ENCODE measurements around the gene NUP188. TPM values are rescaled to one million over a fixed set of nuclear protein-coding genes. Genes with fewer than 3 reads are reported as not detected.

The NUP188 gene
- polyA plus RNA-seq, 1 donor from 2014 or later, result 24.0 TPM

DNA sequence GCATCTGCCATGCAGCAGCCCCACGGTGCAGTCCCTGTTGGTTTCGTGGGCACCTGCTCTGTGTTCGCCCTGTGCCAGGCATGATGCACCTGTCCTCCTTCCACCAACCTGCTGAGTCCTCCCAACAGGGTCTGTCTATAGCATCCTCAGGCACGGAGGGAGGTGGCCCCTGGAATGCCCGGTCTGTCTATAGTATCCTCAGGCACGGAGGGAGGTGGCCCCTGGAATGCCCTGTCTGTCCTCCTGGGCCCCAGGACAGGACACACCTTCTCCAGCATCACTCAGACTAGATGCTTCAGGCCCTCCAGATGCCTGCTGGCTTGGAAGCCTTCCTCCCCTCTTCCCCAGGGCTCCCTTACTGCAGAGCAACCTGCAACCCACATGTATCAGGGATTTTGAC lies 36.6 kb upstream of the NUP188 start:
- no peaks in the 10 kb centered on the region for H3K27me3 ChIP-seq (ENCODE audit: insufficient read depth, low read depth, low read length)
- H3K4me3 ChIP-seq (ENCODE audit: low read length), result no peak overlapping the region
- no peak overlapping the region for H3K4me2 ChIP-seq (ENCODE audit: low read length)
- H3K27ac ChIP-seq (ENCODE audit: low read length), result no peak overlapping the region
- no peak overlapping the region for H2AFZ ChIP-seq (ENCODE audit: low read depth, low read length)
- H3K79me2 ChIP-seq (replicated peaks; ENCODE audit: insufficient read depth, low read length), result peaks cover 4% of the 10 kb centered on the region
- H3K9ac ChIP-seq (ENCODE audit: low read length), result no peak overlapping the region
- no peaks in the 10 kb centered on the region for H3F3A ChIP-seq (ENCODE audit: insufficient read depth, low read length, poor library complexity, severe bottlenecking)
- no peaks in the 10 kb centered on the region for H3K9me3 ChIP-seq (ENCODE audit: low read length)
- no peaks in the 10 kb centered on the region for H3K9me2 ChIP-seq (ENCODE audit: insufficient read depth, low read length)
- peaks cover 6% of the 10 kb centered on the region for H3K36me3 ChIP-seq (ENCODE audit: insufficient read depth, low read length)
- no peaks in the 10 kb centered on the region for H4K20me1 ChIP-seq (ENCODE audit: insufficient read depth)
- TF ChIP-seq, protein P1, sequence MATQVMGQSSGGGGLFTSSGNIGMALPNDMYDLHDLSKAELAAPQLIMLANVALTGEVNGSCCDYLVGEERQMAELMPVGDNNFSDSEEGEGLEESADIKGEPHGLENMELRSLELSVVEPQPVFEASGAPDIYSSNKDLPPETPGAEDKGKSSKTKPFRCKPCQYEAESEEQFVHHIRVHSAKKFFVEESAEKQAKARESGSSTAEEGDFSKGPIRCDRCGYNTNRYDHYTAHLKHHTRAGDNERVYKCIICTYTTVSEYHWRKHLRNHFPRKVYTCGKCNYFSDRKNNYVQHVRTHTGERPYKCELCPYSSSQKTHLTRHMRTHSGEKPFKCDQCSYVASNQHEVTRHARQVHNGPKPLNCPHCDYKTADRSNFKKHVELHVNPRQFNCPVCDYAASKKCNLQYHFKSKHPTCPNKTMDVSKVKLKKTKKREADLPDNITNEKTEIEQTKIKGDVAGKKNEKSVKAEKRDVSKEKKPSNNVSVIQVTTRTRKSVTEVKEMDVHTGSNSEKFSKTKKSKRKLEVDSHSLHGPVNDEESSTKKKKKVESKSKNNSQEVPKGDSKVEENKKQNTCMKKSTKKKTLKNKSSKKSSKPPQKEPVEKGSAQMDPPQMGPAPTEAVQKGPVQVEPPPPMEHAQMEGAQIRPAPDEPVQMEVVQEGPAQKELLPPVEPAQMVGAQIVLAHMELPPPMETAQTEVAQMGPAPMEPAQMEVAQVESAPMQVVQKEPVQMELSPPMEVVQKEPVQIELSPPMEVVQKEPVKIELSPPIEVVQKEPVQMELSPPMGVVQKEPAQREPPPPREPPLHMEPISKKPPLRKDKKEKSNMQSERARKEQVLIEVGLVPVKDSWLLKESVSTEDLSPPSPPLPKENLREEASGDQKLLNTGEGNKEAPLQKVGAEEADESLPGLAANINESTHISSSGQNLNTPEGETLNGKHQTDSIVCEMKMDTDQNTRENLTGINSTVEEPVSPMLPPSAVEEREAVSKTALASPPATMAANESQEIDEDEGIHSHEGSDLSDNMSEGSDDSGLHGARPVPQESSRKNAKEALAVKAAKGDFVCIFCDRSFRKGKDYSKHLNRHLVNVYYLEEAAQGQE (IDR thresholded peaks at IDR 0.05; ENCODE audit: borderline replicate concordance), result no peak
- no peak for TF ChIP-seq TAF1 (IDR thresholded peaks at IDR 0.05; ENCODE audit: low read depth)
- TF ChIP-seq EP300 (conservative IDR thresholded peaks at IDR 0.05; ENCODE audit: poor library complexity, severe bottlenecking), result no peak
- TF ChIP-seq, protein P2, sequence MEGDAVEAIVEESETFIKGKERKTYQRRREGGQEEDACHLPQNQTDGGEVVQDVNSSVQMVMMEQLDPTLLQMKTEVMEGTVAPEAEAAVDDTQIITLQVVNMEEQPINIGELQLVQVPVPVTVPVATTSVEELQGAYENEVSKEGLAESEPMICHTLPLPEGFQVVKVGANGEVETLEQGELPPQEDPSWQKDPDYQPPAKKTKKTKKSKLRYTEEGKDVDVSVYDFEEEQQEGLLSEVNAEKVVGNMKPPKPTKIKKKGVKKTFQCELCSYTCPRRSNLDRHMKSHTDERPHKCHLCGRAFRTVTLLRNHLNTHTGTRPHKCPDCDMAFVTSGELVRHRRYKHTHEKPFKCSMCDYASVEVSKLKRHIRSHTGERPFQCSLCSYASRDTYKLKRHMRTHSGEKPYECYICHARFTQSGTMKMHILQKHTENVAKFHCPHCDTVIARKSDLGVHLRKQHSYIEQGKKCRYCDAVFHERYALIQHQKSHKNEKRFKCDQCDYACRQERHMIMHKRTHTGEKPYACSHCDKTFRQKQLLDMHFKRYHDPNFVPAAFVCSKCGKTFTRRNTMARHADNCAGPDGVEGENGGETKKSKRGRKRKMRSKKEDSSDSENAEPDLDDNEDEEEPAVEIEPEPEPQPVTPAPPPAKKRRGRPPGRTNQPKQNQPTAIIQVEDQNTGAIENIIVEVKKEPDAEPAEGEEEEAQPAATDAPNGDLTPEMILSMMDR (IDR thresholded peaks at IDR 0.05; ENCODE audit: poor library complexity, severe bottlenecking), result no peak
- no peak for TF ChIP-seq RAD21 (conservative IDR thresholded peaks at IDR 0.05)
- no peak for TF ChIP-seq SMC3 (conservative IDR thresholded peaks at IDR 0.05; ENCODE audit: poor library complexity)
- no peak for TF ChIP-seq EZH2 (IDR thresholded peaks at IDR 0.05; ENCODE audit: borderline replicate concordance, insufficient read depth, low read length, poor library complexity, severe bottlenecking)
- no peak for TF ChIP-seq MXI1 (conservative IDR thresholded peaks at IDR 0.05; ENCODE audit: poor library complexity, severe bottlenecking)
- no peak for TF ChIP-seq POLR2AphosphoS5 (IDR thresholded peaks at IDR 0.05)

- no peaks in the 10 kb centered on the region for H3F3A ChIP-seq (ENCODE audit: insufficient read depth, low read length, poor library complexity, severe bottlenecking)
- H3K9ac ChIP-seq (ENCODE audit: low read length), result no peak overlapping the region
- H3K4me2 ChIP-seq (ENCODE audit: low read length), result no peak overlapping the region
- no peaks in the 10 kb centered on the region for H3K9me2 ChIP-seq (ENCODE audit: insufficient read depth, low read length)
- no peaks in the 10 kb centered on the region for H4K20me1 ChIP-seq (ENCODE audit: insufficient read depth)
- H3K27me3 ChIP-seq (ENCODE audit: insufficient read depth, low read depth, low read length), result no peaks in the 10 kb centered on the region
- no peak for TF ChIP-seq SMC3 (conservative IDR thresholded peaks at IDR 0.05; ENCODE audit: poor library complexity)
- TF ChIP-seq EZH2 (IDR thresholded peaks at IDR 0.05; ENCODE audit: borderline replicate concordance, insufficient read depth, low read length, poor library complexity, severe bottlenecking), result no peak
- TF ChIP-seq EP300 (conservative IDR thresholded peaks at IDR 0.05; ENCODE audit: poor library complexity, severe bottlenecking), result no peak
- TF ChIP-seq POLR2AphosphoS5 (IDR thresholded peaks at IDR 0.05), result no peak
- TF ChIP-seq RAD21 (conservative IDR thresholded peaks at IDR 0.05), result no peak
- TF ChIP-seq, protein P2 (IDR thresholded peaks at IDR 0.05; ENCODE audit: poor library complexity, severe bottlenecking), result no peak
- no peak for TF ChIP-seq TAF1 (IDR thresholded peaks at IDR 0.05; ENCODE audit: low read depth)
- TF ChIP-seq, protein P1 (IDR thresholded peaks at IDR 0.05; ENCODE audit: borderline replicate concordance), result no peak
- no peak for TF ChIP-seq MXI1 (conservative IDR thresholded peaks at IDR 0.05; ENCODE audit: poor library complexity, severe bottlenecking)
- H3K4me3 ChIP-seq (ENCODE audit: low read length), result no peak overlapping the region
- H3K79me2 ChIP-seq (replicated peaks; ENCODE audit: insufficient read depth, low read length), result peaks cover 4% of the 10 kb centered on the region
- peaks cover 6% of the 10 kb centered on the region for H3K36me3 ChIP-seq (ENCODE audit: insufficient read depth, low read length)
- H2AFZ ChIP-seq (ENCODE audit: low read depth, low read length), result no peak overlapping the region
- H3K27ac ChIP-seq (ENCODE audit: low read length), result no peak overlapping the region
- H3K9me3 ChIP-seq (ENCODE audit: low read length), result no peaks in the 10 kb centered on the region
These were observed 35.9 kb upstream of the NUP188 start for GRCh38 chr9:128911529-128912035.
